Body of pancreas (tissue), 4 donors: ENCODE results near the gene UBE2I. TPM values are rescaled to one million over a fixed set of nuclear protein-coding genes. Genes with fewer than 3 reads are reported as not detected.

ENCODE experiments used
- ATAC-seq: fragments of 150-250 bp; one replicate; pipeline ENCODE4 v1.9.1; 2016
- DNase-seq, 4 donors: peaks; one replicate each; pipeline ENCODE4 v3.0.0-alpha.2; 2019
- H3K27ac ChIP-seq, 4 donors: fragments of 200-600 bp; sonication (generic); 1 replicate in 3 of 4; 2 replicates in 1 of 4; pipeline versions ENCODE4 v1.5.1 to v1.6.1; 2016 to 2019; ENCODE audit warnings: mild to moderate bottlenecking in 1 of 4, mixed read lengths in 1 of 4, moderate library complexity in 1 of 4
- H3K27me3 ChIP-seq, 2 donors: fragments of 200-600 bp; sonication (generic); one replicate each; pipeline ENCODE4 v1.6.0; 2016; ENCODE audit warnings: mild to moderate bottlenecking in 1 of 2
- H3K36me3 ChIP-seq, 2 donors: fragments of 200-600 bp; sonication (generic); replicated peaks in 1 of 2; 2 replicates each; pipeline ENCODE4 v1.5.1; 2016; ENCODE audit warnings: low read depth in 2 of 2; ENCODE audit not compliant: insufficient read depth in 1 of 2
- H3K4me1 ChIP-seq: fragments of 200-600 bp; sonication (generic); one replicate; pipeline ENCODE4 v1.6.0; 2016
- H3K4me3 ChIP-seq, 2 donors: fragments of 200-600 bp; sonication (generic); 1 replicate in 1 of 2; 2 replicates in 1 of 2; pipeline ENCODE4 v1.5.1; 2016 to 2019
- H3K9me3 ChIP-seq, 3 donors: fragments of 200-600 bp; sonication (generic); 1 replicate in 2 of 3; 2 replicates in 1 of 3; pipeline ENCODE4 v1.5.1; 2016
- POLR2A ChIP-seq, 3 donors: fragments of 450-650 bp; IDR thresholded peaks; one replicate each; pipeline ENCODE4 v1.6.1; 2016; ENCODE audit warnings: antibody characterized with exemption in 3 of 3, mild to moderate bottlenecking in 2 of 3
- WGBS, 2 donors: methylation state at CpG; one replicate each; pipeline ENCODE4 v1.1.5; 2017; 5-methylcytosine and 5-hydroxymethylcytosine counted together
- intact Hi-C: fragments of 100-400 bp; cut with DNase I; formaldehyde crosslinking; loops from one replicate; pipeline ENCODE4 v1.15.1; 2023
- total RNA-seq, 2 donors: library from RNA; depleted of rRNA; stranded (reverse); fragments of >200 nt; gene quantifications; one replicate each; pipeline ENCODE4 v1.1.0, GENCODE V29; 2016
- TF ChIP-seq, protein P1 (sequence below), 7 experiments: fragments of 450-650 bp in 4 of 7; fragments of 200-600 bp in 3 of 7; sonication (generic) in 3 of 7; IDR thresholded peaks; one replicate each; pipeline ENCODE4 v1.5.1; 2016 to 2019; ENCODE audit warnings: antibody characterized with exemption in 7 of 7

Gene UBE2I
- total RNA-seq, 2 donors from 2014 or later: 25.9 to 81.7 TPM

DNA sequence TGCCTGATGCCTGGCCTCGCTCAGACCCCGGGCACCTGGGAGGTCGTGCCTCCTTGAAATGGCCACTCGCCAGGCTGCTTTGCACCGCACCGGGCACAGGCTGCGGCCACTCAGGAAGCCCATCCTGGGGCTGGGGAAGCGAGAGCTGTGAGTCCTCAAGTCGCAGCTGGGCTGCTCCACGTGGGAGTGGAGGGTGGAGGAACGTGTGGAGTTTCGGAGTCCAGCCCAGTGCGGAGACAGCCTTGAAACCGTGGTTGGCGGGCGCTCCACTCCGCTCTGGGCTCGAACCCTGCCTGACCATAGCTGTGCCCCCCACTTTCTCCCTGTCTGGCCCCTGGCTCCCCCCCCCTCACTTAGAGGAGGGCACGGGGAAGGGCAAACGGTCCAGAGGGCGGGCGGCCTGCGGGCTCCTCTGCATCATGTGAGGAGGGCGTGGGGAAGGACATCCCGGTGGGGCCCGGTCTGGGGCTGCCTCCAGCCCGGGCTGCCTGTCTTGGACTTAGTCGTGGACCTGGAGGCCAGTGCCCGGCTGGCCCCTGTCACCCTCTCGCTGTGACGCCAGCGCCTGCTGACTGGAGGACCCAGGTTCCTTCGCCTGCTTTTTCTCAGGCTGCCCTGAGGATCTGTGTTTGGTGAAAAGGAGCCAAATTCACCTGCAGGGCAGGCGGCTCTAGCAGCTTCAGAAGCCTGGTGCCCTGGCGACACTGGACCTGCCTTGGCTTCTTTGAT lies 2.5 kb downstream of the UBE2I start:
- no peaks in the 10 kb centered on the region for H3K27me3 ChIP-seq
- DNase-seq: no peak
- TF ChIP-seq, protein P1, sequence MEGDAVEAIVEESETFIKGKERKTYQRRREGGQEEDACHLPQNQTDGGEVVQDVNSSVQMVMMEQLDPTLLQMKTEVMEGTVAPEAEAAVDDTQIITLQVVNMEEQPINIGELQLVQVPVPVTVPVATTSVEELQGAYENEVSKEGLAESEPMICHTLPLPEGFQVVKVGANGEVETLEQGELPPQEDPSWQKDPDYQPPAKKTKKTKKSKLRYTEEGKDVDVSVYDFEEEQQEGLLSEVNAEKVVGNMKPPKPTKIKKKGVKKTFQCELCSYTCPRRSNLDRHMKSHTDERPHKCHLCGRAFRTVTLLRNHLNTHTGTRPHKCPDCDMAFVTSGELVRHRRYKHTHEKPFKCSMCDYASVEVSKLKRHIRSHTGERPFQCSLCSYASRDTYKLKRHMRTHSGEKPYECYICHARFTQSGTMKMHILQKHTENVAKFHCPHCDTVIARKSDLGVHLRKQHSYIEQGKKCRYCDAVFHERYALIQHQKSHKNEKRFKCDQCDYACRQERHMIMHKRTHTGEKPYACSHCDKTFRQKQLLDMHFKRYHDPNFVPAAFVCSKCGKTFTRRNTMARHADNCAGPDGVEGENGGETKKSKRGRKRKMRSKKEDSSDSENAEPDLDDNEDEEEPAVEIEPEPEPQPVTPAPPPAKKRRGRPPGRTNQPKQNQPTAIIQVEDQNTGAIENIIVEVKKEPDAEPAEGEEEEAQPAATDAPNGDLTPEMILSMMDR (IDR thresholded peaks at IDR 0.05): no peak
- TF ChIP-seq POLR2A (IDR thresholded peaks at IDR 0.05): no peak
- peaks cover 12 to 26% of the 10 kb centered on the region in 2 donors for H3K36me3 ChIP-seq
- no peak for ATAC-seq
- WGBS, 2 donors: 25 to 56% methylated on average over 14 to 32 of the region's 35 CpGs
- H3K27ac ChIP-seq: no peak overlapping the region
- intact Hi-C loops: no loop called here
- no peaks in the 10 kb centered on the region for H3K9me3 ChIP-seq
- peaks cover 28% of the 10 kb centered on the region for H3K4me1 ChIP-seq
- H3K4me3 ChIP-seq: no peak overlapping the region

DNA sequence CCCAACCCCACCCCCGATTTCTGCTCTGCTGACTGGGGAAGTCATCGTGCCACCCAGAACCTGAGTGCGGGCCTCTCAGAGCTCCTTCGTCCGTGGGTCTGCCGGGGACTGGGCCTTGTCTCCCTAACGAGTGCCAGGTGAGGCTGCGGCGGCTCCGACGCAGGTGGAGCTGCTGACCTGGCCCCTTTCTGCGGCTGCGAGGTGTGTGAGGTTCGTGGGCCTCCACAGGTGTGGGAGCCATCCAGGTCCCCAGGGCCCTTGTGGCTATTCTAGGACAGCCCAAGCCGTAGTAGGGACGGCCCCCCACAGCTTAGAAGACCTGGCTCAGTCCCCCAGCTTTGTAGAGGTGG lies 3.0 kb downstream of the UBE2I start:
- no peaks in the 10 kb centered on the region for H3K27me3 ChIP-seq
- 69 to 78% methylated on average over 13 to 16 of the region's 16 CpGs for WGBS, 2 donors
- DNase-seq: no peak
- no peaks in the 10 kb centered on the region for H3K9me3 ChIP-seq
- H3K36me3 ChIP-seq: peaks cover 12 to 29% of the 10 kb centered on the region in 2 donors
- intact Hi-C loops: no loop called here
- no peak overlapping the region for H3K4me3 ChIP-seq
- ATAC-seq: no peak
- H3K27ac ChIP-seq: no peak overlapping the region
- TF ChIP-seq POLR2A (IDR thresholded peaks at IDR 0.05): no peak
- TF ChIP-seq, protein P1 (IDR thresholded peaks at IDR 0.05): no peak
- peaks cover 28% of the 10 kb centered on the region for H3K4me1 ChIP-seq

DNA sequence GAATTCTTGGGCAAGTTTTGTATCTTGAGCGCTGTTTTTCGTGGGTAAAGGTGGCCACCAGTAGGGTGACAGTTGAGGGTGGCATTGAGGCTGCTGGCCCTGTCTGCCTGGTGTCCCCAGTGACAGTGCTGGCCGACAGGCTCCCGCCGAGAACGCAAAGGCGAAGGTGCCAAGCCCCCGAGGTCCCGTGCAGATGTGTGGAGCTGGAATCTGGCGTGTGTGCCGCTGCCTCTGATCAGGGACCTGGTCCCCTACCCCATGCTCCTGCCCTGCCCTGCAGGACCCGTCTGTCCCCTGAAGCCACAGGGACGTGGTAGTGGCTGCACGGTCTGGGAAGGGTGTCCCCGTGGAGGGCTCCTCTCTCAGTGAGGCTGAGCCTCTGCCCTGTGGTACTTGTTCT lies 3.5 kb downstream of the UBE2I start:
- peaks cover 28% of the 10 kb centered on the region for H3K4me1 ChIP-seq

DNA sequence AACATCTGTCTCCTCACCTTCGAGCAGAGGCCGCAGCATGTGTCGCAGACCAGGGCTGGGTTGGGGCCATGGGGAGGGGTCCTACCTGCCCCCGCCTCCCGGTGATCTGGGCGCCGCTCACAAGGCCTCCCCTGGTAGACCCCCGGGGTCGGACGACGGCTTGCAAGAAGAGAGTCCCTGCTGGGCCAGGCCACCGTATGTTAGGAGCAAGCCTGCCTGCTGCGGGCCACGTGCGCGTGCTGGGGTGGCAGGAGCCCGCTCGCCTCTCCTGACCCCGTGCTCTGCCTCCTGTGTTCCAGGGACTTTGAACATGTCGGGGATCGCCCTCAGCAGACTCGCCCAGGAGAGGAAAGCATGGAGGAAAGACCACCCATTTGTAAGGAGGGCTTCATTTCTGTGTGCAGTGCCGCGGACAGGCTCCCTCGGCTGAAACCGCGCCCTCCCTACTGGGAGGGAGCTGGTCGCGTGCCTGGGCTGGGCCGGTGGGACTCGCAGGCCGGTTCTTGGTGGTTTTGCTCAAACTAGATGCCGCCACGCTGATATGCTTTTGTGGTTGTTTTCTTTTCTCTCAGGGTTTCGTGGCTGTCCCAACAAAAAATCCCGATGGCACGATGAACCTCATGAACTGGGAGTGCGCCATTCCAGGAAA lies 4.4 kb downstream of the UBE2I start:
- no peak for DNase-seq

More for the DNA sequence above, 3.5 kb downstream of the UBE2I start:
- no peaks in the 10 kb centered on the region for H3K27me3 ChIP-seq
- intact Hi-C loops: no loop called here
- no peak overlapping the region for H3K4me3 ChIP-seq
- peaks cover 12 to 33% of the 10 kb centered on the region in 2 donors for H3K36me3 ChIP-seq
- no peak overlapping the region for H3K27ac ChIP-seq
- ATAC-seq (no peak), DNase-seq (no peak)
- WGBS, 2 donors: 91 to 95% methylated on average over 4 to 15 of the region's 15 CpGs
- no peaks in the 10 kb centered on the region for H3K9me3 ChIP-seq
- no peak for TF ChIP-seq POLR2A (IDR thresholded peaks at IDR 0.05)

DNA sequence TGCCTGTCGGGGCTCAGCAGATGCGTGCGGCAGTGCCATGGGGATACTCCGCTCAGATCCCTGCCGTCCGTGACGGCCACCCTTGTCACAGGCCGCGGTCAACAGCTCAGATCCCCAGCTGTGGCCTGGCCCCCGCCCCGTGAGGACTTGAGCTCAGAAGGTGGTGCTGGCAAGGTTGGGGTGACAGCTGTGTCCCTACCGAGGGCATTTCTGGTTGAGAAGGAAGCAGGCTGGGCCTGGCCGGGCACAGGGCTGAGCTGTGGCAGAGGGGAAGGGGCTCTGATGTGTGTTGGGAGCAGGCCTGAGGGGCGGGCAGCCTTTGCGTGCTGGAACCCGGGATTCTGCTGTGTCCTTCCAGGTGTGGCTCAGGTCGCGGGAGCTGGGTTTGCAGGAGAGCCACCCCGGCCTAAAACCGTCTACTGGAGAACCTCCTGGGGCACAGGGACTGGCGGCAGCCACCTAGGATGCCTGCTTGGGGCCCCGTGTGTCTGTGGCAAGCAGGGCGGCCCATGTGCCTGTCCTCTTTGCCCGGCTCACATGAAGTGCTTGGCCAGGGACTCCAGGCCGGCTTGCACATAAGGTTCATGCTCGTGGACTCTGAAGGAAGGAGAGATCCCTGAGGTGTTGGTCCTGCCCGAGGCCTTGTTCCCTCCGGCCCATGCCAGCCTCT lies 5.1 kb downstream of the UBE2I start:
- DNase-seq (no peak), ATAC-seq (no peak)
- H3K27me3 ChIP-seq: no peaks in the 10 kb centered on the region
- no peak overlapping the region for H3K27ac ChIP-seq
- peaks cover 18 to 48% of the 10 kb centered on the region in 2 donors for H3K36me3 ChIP-seq
- TF ChIP-seq, protein P1 (IDR thresholded peaks at IDR 0.05): no peak
- no peak for TF ChIP-seq POLR2A (IDR thresholded peaks at IDR 0.05)
- no peak overlapping the region for H3K4me3 ChIP-seq
- H3K9me3 ChIP-seq: no peaks in the 10 kb centered on the region
- peaks cover 28% of the 10 kb centered on the region for H3K4me1 ChIP-seq
- 86 to 100% methylated on average over 3 to 27 of the region's 28 CpGs for WGBS, 2 donors
- intact Hi-C loops: no loop called here

More for the DNA sequence above, 4.4 kb downstream of the UBE2I start:
- H3K4me1 ChIP-seq: peaks cover 28% of the 10 kb centered on the region
- TF ChIP-seq, protein P1 (IDR thresholded peaks at IDR 0.05): no peak
- TF ChIP-seq POLR2A (IDR thresholded peaks at IDR 0.05): no peak
- intact Hi-C loops: no loop called here
- no peak overlapping the region for H3K27ac ChIP-seq
- ATAC-seq: no peak
- H3K9me3 ChIP-seq: no peaks in the 10 kb centered on the region
- H3K36me3 ChIP-seq: peaks cover 18 to 42% of the 10 kb centered on the region in 2 donors
- 86 to 88% methylated on average over 31 to 35 of the region's 38 CpGs for WGBS, 2 donors
- no peak overlapping the region for H3K4me3 ChIP-seq
- no peaks in the 10 kb centered on the region for H3K27me3 ChIP-seq
